ELR (cell line): ENCODE measurements around the gene MLX.
A peak's percentile ranks its signal among the peaks of the same experiment; 100 is the strongest.

Source experiments
- DNase-seq: peaks from one replicate; pipeline ENCODE4 v3.0.0-alpha.2; 2015; ENCODE audit warnings: low read depth

Gene MLX

GRCh38 chr17:42555122-42555622 is 11.7 kb upstream of the MLX start:
- DNase-seq, result no peak

GRCh38 chr17:42555961-42556617 is 10.8 kb upstream of the MLX start:
- peak; percentile 51 for DNase-seq

GRCh38 chr17:42559075-42559474 is 7.8 kb upstream of the MLX start:
- no peak for DNase-seq

GRCh38 chr17:42560246-42560645 is 6.7 kb upstream of the MLX start:
- no peak for DNase-seq

- peak; percentile 99 for DNase-seq
Measured at GRCh38 chr17:42561897-42562387, 5.0 kb upstream of the MLX start, which contains the start of gene COASY. Gene COASY (plus strand): TSS chr17:42562148. CDS start chr17:42562623, 475 bp downstream.

- peak; percentile 54 for DNase-seq
Measured at GRCh38 chr17:42562388-42563142, 4.3 kb upstream of the MLX start.

- DNase-seq, result no peak
Measured at GRCh38 chr17:42563143-42563509, 3.8 kb upstream of the MLX start.

- DNase-seq, result peak; percentile 36
Measured at GRCh38 chr17:42563543-42563942, 3.4 kb upstream of the MLX start.

- no peak for DNase-seq
Measured at GRCh38 chr17:42563950-42564349, 3.0 kb upstream of the MLX start.

- DNase-seq, result no peak
Measured at GRCh38 chr17:42564815-42565522, 1.9 kb upstream of the MLX start.

- no peak for DNase-seq
Measured at GRCh38 chr17:42565523-42566214, 1.2 kb upstream of the MLX start.

GRCh38 chr17:42566215-42566882 is 551 bp upstream of the MLX start:
- DNase-seq, result no peak

- DNase-seq, result no peak
Measured at GRCh38 chr17:42568341-42569111, 1.6 kb downstream of the MLX start.

GRCh38 chr17:42571435-42572225 is 4.7 kb downstream of the MLX start:
- DNase-seq, result no peak

GRCh38 chr17:42573095-42573494 is 6.2 kb downstream of the MLX start:
- no peak for DNase-seq

GRCh38 chr17:42574463-42574862 is 7.6 kb downstream of the MLX start:
- no peak for DNase-seq

GRCh38 chr17:42577140-42577531 is 10.2 kb downstream of the MLX start:
- DNase-seq, result no peak

- peak; percentile 98 for DNase-seq
Measured at GRCh38 chr17:42577532-42578281, 10.8 kb downstream of the MLX start, which contains the start of gene PSMC3IP. Gene PSMC3IP (minus strand): TSS chr17:42577729. CDS start chr17:42577686, 43 bp downstream.

- peak; percentile 86 for DNase-seq
Measured at GRCh38 chr17:42578282-42578869, 11.5 kb downstream of the MLX start.
